Smooth muscle cell (in vitro differentiated cells): ENCODE measurements around the gene GAS5. TPM values are rescaled to one million over a fixed set of nuclear protein-coding genes. Genes with fewer than 3 reads are reported as not detected.
"Not testable (repeated sequence)": the region's sequence is repeated elsewhere in the genome, so short reads cannot be mapped to it uniquely, and the experiment has no call there.

ENCODE experiments used
- DNase-seq: peaks from one replicate; lab custom pipeline; 2025; ENCODE audit not compliant: unreplicated experiment; lab: John Stamatoyannopoulos, UW
- H2AFZ ChIP-seq: fragments of 200-600 bp; sonication (generic); 2 replicates; pipeline ENCODE4 v1.6.0; 2016; ENCODE audit warnings: antibody characterized with exemption, low read depth, mild to moderate bottlenecking
- H3F3A ChIP-seq: fragments of 200-600 bp; sonication (generic); 2 replicates; pipeline ENCODE4 v1.6.0; 2017; ENCODE audit warnings: antibody characterized with exemption, low read depth
- H3K27ac ChIP-seq: fragments of 200-600 bp; sonication (generic); 2 replicates; pipeline ENCODE4 v1.5.1; 2016; ENCODE audit warnings: low read depth, mild to moderate bottlenecking
- H3K27me3 ChIP-seq: fragments of 200-600 bp; sonication (generic); 2 replicates; pipeline ENCODE4 v1.6.1; 2016; ENCODE audit warnings: low read depth, mild to moderate bottlenecking
- H3K36me3 ChIP-seq: fragments of 200-600 bp; sonication (generic); 2 replicates; pipeline ENCODE4 v1.5.1; 2016; ENCODE audit warnings: low read depth
- H3K4me1 ChIP-seq: fragments of 200-600 bp; sonication (generic); 2 replicates; pipeline ENCODE4 v1.5.1; 2016; ENCODE audit warnings: low read depth
- H3K4me2 ChIP-seq: fragments of 200-600 bp; sonication (generic); 2 replicates; pipeline ENCODE4 v1.6.0; 2016; ENCODE audit warnings: mild to moderate bottlenecking
- H3K4me3 ChIP-seq: fragments of 200-600 bp; sonication (generic); 2 replicates; pipeline ENCODE4 v1.5.1; 2016; ENCODE audit warnings: mild to moderate bottlenecking
- H3K79me2 ChIP-seq: fragments of 200-600 bp; sonication (generic); 2 replicates; pipeline ENCODE4 v1.6.0; 2016; ENCODE audit warnings: low read depth, mild to moderate bottlenecking
- H3K9ac ChIP-seq: fragments of 200-600 bp; sonication (generic); 2 replicates; pipeline ENCODE4 v1.6.0; 2016; ENCODE audit warnings: low read depth
- H3K9me3 ChIP-seq: fragments of 200-600 bp; sonication (generic); replicated peaks from 2 replicates; pipeline ENCODE4 v1.5.1; 2016; ENCODE audit warnings: low read depth
- H4K20me1 ChIP-seq: fragments of 200-600 bp; sonication (generic); 2 replicates; pipeline ENCODE4 v1.6.0; 2016; ENCODE audit warnings: low read depth
- WGBS: methylation state at CpG from one replicate; pipeline ENCODE4 v1.1.7; 2016; ENCODE audit warnings: low lambda C conversion rate; 5-methylcytosine and 5-hydroxymethylcytosine counted together
- polyA plus RNA-seq: library from polyadenylated mRNA; unstranded; fragments of >200 nt; fragmentation: Nextera tagmentation; extraction: Ambion mirVana; gene quantifications from 2 replicates; pipeline ENCODE4 v1.2.1, GENCODE V29; 2016
- total RNA-seq: library from RNA; depleted of rRNA; stranded (reverse); fragments of >200 nt; gene quantifications from 2 replicates; pipeline ENCODE4 v1.2.3, GENCODE V29; 2014
- TF ChIP-seq, protein P1 (sequence below): fragments of 200-600 bp; sonication (generic); IDR thresholded peaks from 2 replicates; pipeline ENCODE4 v1.5.1; 2017; ENCODE audit warnings: borderline replicate concordance, mild to moderate bottlenecking, antibody characterized with exemption; ENCODE audit not compliant: insufficient read depth, poor library complexity, severe bottlenecking

GAS5 gene
- total and polyA plus RNA-seq, 2 experiments from 2014 or later, result 104 to 276 TPM

DNA sequence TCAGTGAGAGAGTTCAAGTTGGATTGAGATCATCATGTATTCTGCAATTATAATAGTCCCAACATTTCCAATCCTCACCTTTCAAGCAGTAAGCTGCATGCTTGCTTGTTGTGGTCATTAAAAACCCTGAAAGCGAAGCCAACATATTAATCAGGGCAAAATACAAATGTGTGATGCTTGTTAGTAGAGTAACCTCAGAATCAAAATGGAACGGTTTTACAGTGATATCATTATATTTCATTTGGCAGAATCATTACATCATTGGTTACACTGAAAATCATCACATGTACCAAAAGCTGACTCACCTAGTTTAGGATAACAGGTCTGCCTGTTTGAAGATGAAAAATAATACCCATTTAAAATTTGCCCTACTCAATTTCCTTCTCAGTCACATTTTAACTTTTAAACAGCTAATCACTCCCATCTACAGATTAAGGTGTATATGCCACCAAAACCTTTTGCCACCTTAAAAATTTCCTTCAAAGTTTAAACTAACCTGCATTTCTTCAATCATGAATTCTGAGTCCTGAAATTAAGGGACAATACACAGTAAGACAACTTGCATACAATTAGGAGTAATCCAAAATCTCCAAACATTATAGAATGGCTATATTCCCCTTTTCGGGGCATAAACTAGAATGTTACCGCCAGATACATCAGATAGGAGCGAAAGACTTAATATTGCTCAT lies 3.5 kb downstream of the GAS5 start:
- Histone ChIP-seq H3K9me3 (no peaks in the 10 kb centered on the region), H3K9ac (no peak overlapping the region), H2AFZ (no peak overlapping the region), H3K36me3 (peaks cover 23% of the 10 kb centered on the region), H4K20me1 (peaks cover 51% of the 10 kb centered on the region), H3K4me1 (peaks cover 32% of the 10 kb centered on the region), H3K4me2 (peak overlapping the region; percentile 90), H3F3A (peaks cover 44% of the 10 kb centered on the region), H3K27me3 (no peaks in the 10 kb centered on the region), H3K4me3 (peak overlapping the region; percentile 65), H3K27ac (peak overlapping the region; percentile 62), H3K79me2 (peaks cover 28% of the 10 kb centered on the region)
- DNase-seq, result no peak
- TF ChIP-seq, protein P1, sequence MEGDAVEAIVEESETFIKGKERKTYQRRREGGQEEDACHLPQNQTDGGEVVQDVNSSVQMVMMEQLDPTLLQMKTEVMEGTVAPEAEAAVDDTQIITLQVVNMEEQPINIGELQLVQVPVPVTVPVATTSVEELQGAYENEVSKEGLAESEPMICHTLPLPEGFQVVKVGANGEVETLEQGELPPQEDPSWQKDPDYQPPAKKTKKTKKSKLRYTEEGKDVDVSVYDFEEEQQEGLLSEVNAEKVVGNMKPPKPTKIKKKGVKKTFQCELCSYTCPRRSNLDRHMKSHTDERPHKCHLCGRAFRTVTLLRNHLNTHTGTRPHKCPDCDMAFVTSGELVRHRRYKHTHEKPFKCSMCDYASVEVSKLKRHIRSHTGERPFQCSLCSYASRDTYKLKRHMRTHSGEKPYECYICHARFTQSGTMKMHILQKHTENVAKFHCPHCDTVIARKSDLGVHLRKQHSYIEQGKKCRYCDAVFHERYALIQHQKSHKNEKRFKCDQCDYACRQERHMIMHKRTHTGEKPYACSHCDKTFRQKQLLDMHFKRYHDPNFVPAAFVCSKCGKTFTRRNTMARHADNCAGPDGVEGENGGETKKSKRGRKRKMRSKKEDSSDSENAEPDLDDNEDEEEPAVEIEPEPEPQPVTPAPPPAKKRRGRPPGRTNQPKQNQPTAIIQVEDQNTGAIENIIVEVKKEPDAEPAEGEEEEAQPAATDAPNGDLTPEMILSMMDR, result no peak
- 88% methylated on average over 5 of the region's 5 CpGs for WGBS

DNA sequence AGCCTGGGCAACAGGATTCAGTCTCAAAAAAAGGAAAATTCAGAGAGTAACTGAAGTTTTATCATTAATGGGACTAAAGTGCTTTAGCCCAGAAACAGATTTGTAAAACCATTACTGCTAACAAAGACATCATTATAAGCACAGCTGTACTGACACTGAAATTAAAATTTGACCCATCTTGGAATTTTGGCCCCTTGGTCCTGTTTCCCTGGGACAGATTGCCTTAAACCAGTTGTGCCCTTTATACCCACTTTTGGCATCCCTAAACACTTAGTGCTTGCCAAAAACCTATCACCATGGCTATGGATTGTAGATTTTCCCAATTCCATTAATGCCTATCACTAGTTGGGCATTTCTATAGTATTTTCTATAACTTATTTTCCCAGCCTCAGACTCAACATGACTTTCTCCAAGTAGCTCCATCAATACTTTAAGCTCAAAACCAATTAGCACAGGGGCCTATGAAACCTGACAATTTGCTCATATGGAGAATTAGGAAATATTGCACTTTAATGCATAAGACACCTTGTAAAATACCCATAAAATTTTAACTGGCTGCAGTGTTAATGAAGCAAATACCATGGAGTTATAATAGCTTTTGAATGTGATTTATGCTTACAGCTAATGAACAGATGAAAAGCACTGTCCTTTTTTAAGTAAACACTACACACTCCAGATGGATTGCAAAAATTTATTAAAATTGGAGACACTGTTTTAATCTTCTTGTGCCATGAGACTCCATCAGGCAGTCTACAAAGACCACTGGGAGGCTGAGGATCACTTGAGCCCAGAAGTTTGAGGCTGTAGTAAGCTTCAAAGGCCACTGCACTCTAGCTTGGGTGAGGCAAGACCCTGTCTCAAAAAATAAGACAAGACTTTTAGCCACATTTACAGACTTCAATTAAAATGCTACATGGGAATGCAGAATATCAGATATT lies 4.3 kb downstream of the GAS5 start:
- Histone ChIP-seq H3K27me3 (no peaks in the 10 kb centered on the region), H3K79me2 (peaks cover 28% of the 10 kb centered on the region), H3F3A (peaks cover 44% of the 10 kb centered on the region), H3K9ac (no peak overlapping the region), H3K4me1 (peaks cover 27% of the 10 kb centered on the region), H3K9me3 (no peaks in the 10 kb centered on the region), H3K4me2 (peak overlapping the region; percentile 4), H3K36me3 (peaks cover 28% of the 10 kb centered on the region), H3K4me3 (no peak overlapping the region), H3K27ac (peak overlapping the region; percentile 62), H2AFZ (no peak overlapping the region), H4K20me1 (peaks cover 51% of the 10 kb centered on the region)
- no peak for DNase-seq
- TF ChIP-seq, protein P1, result no peak

DNA sequence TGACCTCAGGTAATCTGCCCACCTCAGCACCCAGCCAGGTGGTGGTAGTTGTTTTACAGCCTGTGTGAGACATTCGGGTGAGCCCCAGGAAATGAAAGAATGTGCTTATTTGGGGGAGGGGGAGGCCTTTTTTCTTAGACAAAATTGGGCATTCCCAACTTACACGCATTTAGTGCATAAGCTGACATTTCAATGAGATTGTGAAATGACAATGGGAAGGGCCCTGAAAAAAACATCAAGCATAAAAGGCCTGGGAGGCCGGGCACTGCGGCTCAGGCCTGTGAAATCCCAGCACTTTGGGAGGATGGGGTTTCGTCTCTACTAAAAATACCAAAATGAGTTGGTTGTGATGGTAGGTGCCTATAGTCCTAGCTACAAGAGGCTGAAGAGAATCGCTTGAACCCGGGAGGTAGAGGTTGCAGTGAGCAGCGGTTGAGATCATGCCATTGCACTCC lies 5.0 kb downstream of the GAS5 start:
- Histone ChIP-seq H2AFZ (no peak overlapping the region), H3K9ac (no peak overlapping the region), H3K4me3 (no peak overlapping the region), H3K4me1 (peaks cover 27% of the 10 kb centered on the region), H3K27ac (peak overlapping the region; percentile 5), H3K79me2 (peaks cover 28% of the 10 kb centered on the region), H3K27me3 (no peaks in the 10 kb centered on the region), H3K36me3 (peaks cover 28% of the 10 kb centered on the region), H3F3A (peaks cover 44% of the 10 kb centered on the region), H4K20me1 (peaks cover 51% of the 10 kb centered on the region), H3K9me3 (no peaks in the 10 kb centered on the region), H3K4me2 (no peak overlapping the region)
- TF ChIP-seq, protein P1, result no peak
- WGBS, result 67% methylated on average over 8 of the region's 8 CpGs
- DNase-seq, result no peak

DNA sequence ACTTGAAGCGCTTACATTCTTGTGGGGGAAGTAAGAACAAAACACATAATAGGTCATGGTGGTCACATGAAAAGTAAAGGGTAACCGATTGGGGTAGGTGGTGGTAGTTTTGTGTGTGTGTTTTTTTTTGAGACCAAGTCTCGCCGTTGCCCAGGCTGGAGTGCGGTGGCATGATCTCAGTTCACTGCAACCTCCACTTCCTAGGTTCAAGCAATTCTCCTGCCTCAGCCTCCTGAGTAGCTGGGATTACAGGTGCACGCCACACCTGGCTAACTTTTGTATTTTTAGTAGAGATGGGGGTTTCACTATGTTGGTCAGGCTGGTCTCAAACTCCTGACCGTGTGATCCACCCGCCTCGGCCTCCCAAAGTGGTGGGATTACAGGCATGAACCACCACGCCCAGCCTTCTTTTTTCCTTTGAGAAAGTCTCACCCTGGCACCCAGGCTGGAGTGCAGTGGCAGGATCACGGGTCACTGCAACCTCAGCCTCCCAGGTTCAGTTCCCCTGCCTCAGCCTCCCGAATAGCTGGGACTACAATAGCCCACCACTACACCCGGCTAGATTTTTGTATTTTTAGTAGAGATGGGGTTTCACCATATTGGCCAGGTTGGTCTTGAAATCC lies 5.5 kb downstream of the GAS5 start:
- 76% methylated on average over 13 of the region's 13 CpGs for WGBS
- H3K27me3 ChIP-seq, H3K9me3 ChIP-seq, H3K4me2 ChIP-seq, H3K4me3 ChIP-seq, H2AFZ ChIP-seq, DNase-seq, H3K9ac ChIP-seq: not testable (repeated sequence)
- Histone ChIP-seq H3K36me3 (peaks cover 28% of the 10 kb centered on the region), H3K27ac (peak overlapping the region; percentile 7), H4K20me1 (peaks cover 47% of the 10 kb centered on the region), H3F3A (peaks cover 47% of the 10 kb centered on the region), H3K79me2 (peaks cover 23% of the 10 kb centered on the region), H3K4me1 (peaks cover 27% of the 10 kb centered on the region)
